ENCODE measurements around the gene SULT2B1. TPM values are rescaled to one million over a fixed set of nuclear protein-coding genes. Genes with fewer than 3 reads are reported as not detected.
A peak's percentile ranks its signal among the peaks of the same experiment; 100 is the strongest.

Gene SULT2B1
- total RNA-seq, 2 experiments from 2014 or later, result not detected

- H3K36me3 Mint-ChIP-seq (ENCODE audit: low read depth), result no peaks in the 10 kb centered on the region
- H3K4me1 Mint-ChIP-seq (ENCODE audit: low read depth), result peaks cover 44% of the 10 kb centered on the region
- POLR2A ChIA-PET, result interaction anchor here (2.9 kb wide), 1 partner anchor 23 kb away, joined by 12 read pairs; the partner anchor contains the start of genes RPL18 and SPHK2
These were observed 89.9 kb downstream of the SULT2B1 start for GRCh38 chr19:48641850-48642249.

GRCh38 chr19:48642862-48643261, 90.9 kb downstream of the SULT2B1 start:
- Mint-ChIP-seq H3K27ac (no peak overlapping the region), H3K36me3 (ENCODE audit: low read depth) (no peaks in the 10 kb centered on the region), H3K4me3 (no peak overlapping the region), H3K4me1 (ENCODE audit: low read depth) (peaks cover 46% of the 10 kb centered on the region), H3K9me3 (ENCODE audit: insufficient read depth) (no peaks in the 10 kb centered on the region), H3K27me3 (ENCODE audit: low read depth) (no peaks in the 10 kb centered on the region)
- ChIA-PET CTCF (no interaction called here), POLR2A (interaction anchor here (2.9 kb wide), 1 partner anchor 24 kb away, joined by 12 read pairs; the partner anchor contains the start of genes RPL18 and SPHK2)
- DNase-seq, result no peak
- no peak for ATAC-seq

More at GRCh38 chr19:48641850-48642249, 89.9 kb downstream of the SULT2B1 start:
- no peaks in the 10 kb centered on the region for H3K9me3 Mint-ChIP-seq (ENCODE audit: insufficient read depth)
- DNase-seq, result no peak
- CTCF ChIA-PET, result interaction anchor here (0.8 kb wide), 1 partner anchor 33 kb away, joined by 3 read pairs; no protein-coding TSS in a partner anchor
- no peak overlapping the region for H3K4me3 Mint-ChIP-seq
- H3K27me3 Mint-ChIP-seq (ENCODE audit: low read depth), result no peaks in the 10 kb centered on the region
- no peak for ATAC-seq
- no peak overlapping the region for H3K27ac Mint-ChIP-seq

- DNase-seq (no peak), ATAC-seq (no peak)
- Mint-ChIP-seq H3K27me3 (ENCODE audit: low read depth) (no peaks in the 10 kb centered on the region), H3K9me3 (ENCODE audit: insufficient read depth) (no peaks in the 10 kb centered on the region), H3K4me1 (ENCODE audit: low read depth) (peaks cover 42% of the 10 kb centered on the region), H3K36me3 (ENCODE audit: low read depth) (no peaks in the 10 kb centered on the region), H3K27ac (no peak overlapping the region), H3K4me3 (no peak overlapping the region)
- CTCF ChIA-PET, result interaction anchor here (0.6 to 3.0 kb wide), 8 partner anchors 13 to 150 kb away, joined by 3 to 36 read pairs (median 10); partner anchors contain the start of genes RPL18 and SPHK2
- POLR2A ChIA-PET, result interaction anchor here (0.5 to 1.3 kb wide), 2 partner anchors 8 to 31 kb away, joined by 3 to 5 read pairs; partner anchors contain the start of gene DBP
These were observed 92.4 kb downstream of the SULT2B1 start for GRCh38 chr19:48644355-48644754.

GRCh38 chr19:48644839-48645619, 93.1 kb downstream of the SULT2B1 start:
- POLR2A ChIA-PET, result interaction anchor here (0.7 to 1.9 kb wide), 5 partner anchors 8 to 309 kb away, joined by 3 to 9 read pairs (median 4); partner anchors contain the start of genes BAX, DBP, PPP1R15A and RPL18
- Mint-ChIP-seq H3K27me3 (ENCODE audit: low read depth) (no peaks in the 10 kb centered on the region), H3K4me1 (ENCODE audit: low read depth) (peaks cover 43% of the 10 kb centered on the region), H3K27ac (peak overlapping the region; percentile 76), H3K9me3 (ENCODE audit: insufficient read depth) (no peaks in the 10 kb centered on the region), H3K36me3 (ENCODE audit: low read depth) (no peaks in the 10 kb centered on the region), H3K4me3 (peak overlapping the region; percentile 79)
- ATAC-seq (peak; percentile 60), DNase-seq (peak; percentile 87)
- CTCF ChIA-PET, result interaction anchor here (0.6 to 3.0 kb wide), 21 partner anchors 11 to 348 kb away, joined by 3 to 36 read pairs (median 6); partner anchors contain the start of genes GYS1, HSD17B14 and RUVBL2

GRCh38 chr19:48645620-48646000, 93.6 kb downstream of the SULT2B1 start:
- H3K36me3 Mint-ChIP-seq (ENCODE audit: low read depth), result no peaks in the 10 kb centered on the region
- DNase-seq (no peak), ATAC-seq (no peak)
- no peaks in the 10 kb centered on the region for H3K9me3 Mint-ChIP-seq (ENCODE audit: insufficient read depth)
- peak overlapping the region; percentile 76 for H3K27ac Mint-ChIP-seq
- no peaks in the 10 kb centered on the region for H3K27me3 Mint-ChIP-seq (ENCODE audit: low read depth)
- H3K4me3 Mint-ChIP-seq, result peak overlapping the region; percentile 79
- ChIA-PET CTCF (interaction anchor here (0.8 to 3.0 kb wide), 23 partner anchors 11 to 348 kb away, joined by 3 to 36 read pairs (median 6); partner anchors contain the start of genes GYS1, HSD17B14 and RUVBL2), POLR2A (interaction anchor here (0.7 to 1.9 kb wide), 6 partner anchors 8 to 309 kb away, joined by 3 to 9 read pairs (median 4); partner anchors contain the start of genes BAX, DBP, PPP1R15A and RPL18)
- H3K4me1 Mint-ChIP-seq (ENCODE audit: low read depth), result peaks cover 44% of the 10 kb centered on the region

GRCh38 chr19:48646001-48646721, 94.2 kb downstream of the SULT2B1 start, which contains the start of gene CA11:
CA11 (minus strand) TSS chr19:48646187; CDS start chr19:48645632, 555 bp downstream.
- Mint-ChIP-seq H3K27me3 (ENCODE audit: low read depth) (no peaks in the 10 kb centered on the region), H3K27ac (peak within 1 kb of the TSS; percentile 76), H3K36me3 (ENCODE audit: low read depth) (no peaks in the 10 kb centered on the region), H3K9me3 (ENCODE audit: insufficient read depth) (no peaks in the 10 kb centered on the region), H3K4me3 (peak within 1 kb of the TSS; percentile 79), H3K4me1 (ENCODE audit: low read depth) (peaks cover 46% of the 10 kb centered on the region)
- CTCF ChIA-PET, result interaction anchor here (0.8 to 3.0 kb wide), 22 partner anchors 12 to 347 kb away, joined by 3 to 36 read pairs (median 6); partner anchors contain the start of genes GYS1, HSD17B14 and RUVBL2
- ATAC-seq (peak; percentile 90), DNase-seq (peak; percentile 93)
- POLR2A ChIA-PET, result interaction anchor here (0.6 to 1.9 kb wide), 5 partner anchors 9 to 308 kb away, joined by 3 to 9 read pairs (median 4); partner anchors contain the start of genes BAX, DBP, RPL18 and SPHK2

- POLR2A ChIA-PET, result interaction anchor here (0.6 to 1.9 kb wide), 4 partner anchors 9 to 289 kb away, joined by 3 to 9 read pairs (median 5); partner anchors contain the start of genes DBP, RPL18 and SPHK2
- Mint-ChIP-seq H3K36me3 (ENCODE audit: low read depth) (no peaks in the 10 kb centered on the region), H3K27ac (peak overlapping the region; percentile 65), H3K9me3 (ENCODE audit: insufficient read depth) (no peaks in the 10 kb centered on the region), H3K4me3 (peak overlapping the region; percentile 79), H3K27me3 (ENCODE audit: low read depth) (no peaks in the 10 kb centered on the region), H3K4me1 (ENCODE audit: low read depth) (peaks cover 46% of the 10 kb centered on the region)
- DNase-seq (no peak), ATAC-seq (no peak)
- CTCF ChIA-PET, result interaction anchor here (1.2 to 2.4 kb wide), 9 partner anchors 12 to 197 kb away, joined by 4 to 20 read pairs (median 6); no protein-coding TSS in a partner anchor
These were observed 94.8 kb downstream of the SULT2B1 start for GRCh38 chr19:48646722-48647216.

- POLR2A ChIA-PET, result no interaction called here
- CTCF ChIA-PET, result no interaction called here
- no peak overlapping the region for H3K4me3 Mint-ChIP-seq
- DNase-seq (no peak), ATAC-seq (no peak)
- H3K36me3 Mint-ChIP-seq (ENCODE audit: low read depth), result no peaks in the 10 kb centered on the region
- no peaks in the 10 kb centered on the region for H3K9me3 Mint-ChIP-seq (ENCODE audit: insufficient read depth)
- H3K27ac Mint-ChIP-seq, result peak overlapping the region; percentile 10
- no peaks in the 10 kb centered on the region for H3K27me3 Mint-ChIP-seq (ENCODE audit: low read depth)
- peaks cover 51% of the 10 kb centered on the region for H3K4me1 Mint-ChIP-seq (ENCODE audit: low read depth)
These were observed 96.2 kb downstream of the SULT2B1 start for GRCh38 chr19:48648134-48648533.

Other genes with a start within 250 kb of the SULT2B1 start
- gene EMP3, start 226.6 kb upstream of the SULT2B1 start, total RNA-seq, result 100 to 1,000 TPM; 300 to 320 TPM
- gene TMEM143, start 188.2 kb upstream of the SULT2B1 start, total RNA-seq, result 10 to 100 TPM; 17.1 to 19.4 TPM
- not detected for gene SYNGR4, start 187.8 kb upstream of the SULT2B1 start, total RNA-seq
- gene KDELR1, start 160.6 kb upstream of the SULT2B1 start, total RNA-seq, result 10 to 100 TPM; 70.3 to 71.3 TPM
- gene GRIN2D, start 158.5 kb upstream of the SULT2B1 start, total RNA-seq, result under 1 TPM; 0.05 to 0.08 TPM
- 10 to 100 TPM; 46.4 to 50.4 TPM for gene GRWD1, start 106.2 kb upstream of the SULT2B1 start, total RNA-seq
- 1 to 10 TPM; 1.4 to 1.5 TPM for gene KCNJ14, start 96.6 kb upstream of the SULT2B1 start, total RNA-seq
- gene CYTH2, start 82.8 kb upstream of the SULT2B1 start, total RNA-seq, result 10 to 100 TPM; 48.3 to 50.3 TPM
- gene LMTK3, start 40.3 kb upstream of the SULT2B1 start, total RNA-seq, result 1 to 10 TPM; 2.8 to 3.7 TPM
- gene SPACA4, start 54.6 kb downstream of the SULT2B1 start, total RNA-seq, result not detected
- gene FAM83E, start 62.9 kb downstream of the SULT2B1 start, total RNA-seq, result 1 to 10 TPM; 1.7 to 2.3 TPM
- 1,000 to 10,000 TPM; 1,371 to 1,433 TPM for gene RPL18, start 67.0 kb downstream of the SULT2B1 start, total RNA-seq
- gene SPHK2, start 67.3 kb downstream of the SULT2B1 start, total RNA-seq, result 10 to 100 TPM; 33.0 to 33.1 TPM
- gene DBP, start 85.2 kb downstream of the SULT2B1 start, total RNA-seq, result 10 to 100 TPM; 17.3 to 18.3 TPM
- 1 to 10 TPM; 5.2 to 6.3 TPM for gene CA11, start 94.0 kb downstream of the SULT2B1 start, total RNA-seq
- under 1 TPM; 0.55 to 0.78 TPM for gene NTN5, start 120.8 kb downstream of the SULT2B1 start, total RNA-seq
- gene FUT2, start 143.8 kb downstream of the SULT2B1 start, total RNA-seq, result not detected
- 1 to 10 TPM in 1 of 2 experiments, under 1 TPM in 1; 0.79 to 1.3 TPM for gene MAMSTR, start 167.6 kb downstream of the SULT2B1 start, total RNA-seq
- gene RASIP1, start 188.4 kb downstream of the SULT2B1 start, total RNA-seq, result under 1 TPM; 0.26 to 0.42 TPM
- not detected for gene IZUMO1, start 194.7 kb downstream of the SULT2B1 start, total RNA-seq
- gene FUT1, start 200.5 kb downstream of the SULT2B1 start, total RNA-seq, result under 1 TPM; 0.16 to 0.26 TPM
- not detected for gene FGF21, start 203.4 kb downstream of the SULT2B1 start, total RNA-seq

Measured in activated CD8-positive, alpha-beta T cell treated with anti-CD3 and anti-CD28 coated beads, Interleukin-2, amount 10 ng/mL, durations not matched to agents 7 days and 5 days (primary cell).